Esophagus squamous epithelium (tissue), 5 donors: ENCODE data around the gene ARHGAP26. TPM values are rescaled to one million over a fixed set of nuclear protein-coding genes. Genes with fewer than 3 reads are reported as not detected.

Experiments
- DNase-seq: peaks from one replicate; lab custom pipeline; 2025; lab: John Stamatoyannopoulos, UW
- H3K27ac ChIP-seq, 4 donors: fragments of 200-600 bp; sonication (generic); one replicate each; pipeline ENCODE4 v1.5.1; 2016 to 2019; ENCODE audit warnings: mild to moderate bottlenecking in 1 of 4
- H3K27me3 ChIP-seq, 4 donors: fragments of 200-600 bp; sonication (generic); 1 replicate in 3 of 4; 2 replicates in 1 of 4; pipeline versions ENCODE4 v1.5.1 to v1.6.0; 2017 to 2021; ENCODE audit warnings: antibody characterized with exemption in 1 of 4
- H3K36me3 ChIP-seq, 3 donors: fragments of 200-600 bp; sonication (generic); one replicate each; pipeline ENCODE4 v1.5.1; 2016 to 2019
- H3K4me1 ChIP-seq, 3 donors: fragments of 200-600 bp; sonication (generic); one replicate each; pipeline ENCODE4 v1.5.1; 2017 to 2019
- H3K4me3 ChIP-seq, 4 donors: fragments of 200-600 bp; sonication (generic); 1 replicate in 3 of 4; 2 replicates in 1 of 4; pipeline ENCODE4 v1.5.1; 2016 to 2019; ENCODE audit warnings: mild to moderate bottlenecking in 2 of 4, moderate library complexity in 1 of 4
- H3K9me3 ChIP-seq, 3 donors: fragments of 200-600 bp; sonication (generic); one replicate each; pipeline ENCODE4 v1.5.1; 2016 to 2019
- CTCF ChIP-seq, 6 experiments: fragments of 450-650 bp in 4 of 6; fragments of 200-600 bp in 2 of 6; sonication (generic) in 2 of 6; IDR thresholded peaks; one replicate each; pipeline ENCODE4 v1.5.1; 2016 to 2019; ENCODE audit warnings: antibody characterized with exemption in 6 of 6, mild to moderate bottlenecking in 4 of 6, moderate library complexity in 4 of 6
- POLR2A ChIP-seq, 4 donors: fragments of 450-650 bp; IDR thresholded peaks; one replicate each; pipeline ENCODE4 v1.6.1; 2017; ENCODE audit warnings: antibody characterized with exemption in 4 of 4, mild to moderate bottlenecking in 4 of 4, moderate library complexity in 3 of 4
- WGBS, 2 donors: methylation state at CpG; one replicate each; pipeline ENCODE4 v1.1.5; 2018; 5-methylcytosine and 5-hydroxymethylcytosine counted together
- intact Hi-C: fragments of 100-400 bp; cut with DNase I; formaldehyde crosslinking; loops from one replicate; pipeline ENCODE4 v1.15.0; 2022
- total RNA-seq, 4 donors: library from RNA; depleted of rRNA; stranded (reverse); fragments of >200 nt; gene quantifications; one replicate each; pipeline ENCODE4 v1.1.0, GENCODE V29; 2016
- donor health status: DM: yes; HTN: yes; CAD: no.

The ARHGAP26 gene
- total RNA-seq, 4 donors from 2014 or later: 4.4 to 18.7 (median 15.4) TPM

GRCh38 chr5:142849466-142849865, 79.3 kb downstream of the ARHGAP26 start:
- H3K4me3 ChIP-seq: no peak overlapping the region
- peaks cover 7 to 46% (median 24%) of the 10 kb centered on the region in 3 donors for H3K4me1 ChIP-seq
- intact Hi-C loops: no loop called here
- no peaks in the 10 kb centered on the region for H3K27me3 ChIP-seq
- no peaks in the 10 kb centered on the region for H3K9me3 ChIP-seq
- no peak overlapping the region for H3K27ac ChIP-seq
- no peak for DNase-seq
- H3K36me3 ChIP-seq: no peaks in the 10 kb centered on the region
- 85 to 92% methylated on average over 3 of the region's 3 CpGs for WGBS, 2 donors
- TF ChIP-seq POLR2A (IDR thresholded peaks at IDR 0.05): no peak
- TF ChIP-seq CTCF (IDR thresholded peaks at IDR 0.05): no peak

GRCh38 chr5:142849880-142850279, 79.7 kb downstream of the ARHGAP26 start:
- TF ChIP-seq POLR2A (IDR thresholded peaks at IDR 0.05) (no peak), CTCF (IDR thresholded peaks at IDR 0.05) (no peak)
- WGBS, 2 donors: 80 to 87% methylated on average over 3 of the region's 3 CpGs
- Histone ChIP-seq H3K36me3 (no peaks in the 10 kb centered on the region), H3K9me3 (no peaks in the 10 kb centered on the region), H3K27me3 (no peaks in the 10 kb centered on the region), H3K27ac (no peak overlapping the region), H3K4me1 (peaks cover 7 to 42% (median 22%) of the 10 kb centered on the region in 3 donors), H3K4me3 (no peak overlapping the region)
- intact Hi-C loops: no loop called here
- no peak for DNase-seq

- no peak overlapping the region for H3K27ac ChIP-seq
- TF ChIP-seq CTCF (IDR thresholded peaks at IDR 0.05): no peak
Observed at GRCh38 chr5:142851731-142852130, 81.6 kb downstream of the ARHGAP26 start.

GRCh38 chr5:142852416-142853198, 82.4 kb downstream of the ARHGAP26 start:
- no peak for DNase-seq
- WGBS, 2 donors: 79 to 85% methylated on average over 5 to 8 of the region's 8 CpGs
- Histone ChIP-seq H3K4me3 (no peak overlapping the region), H3K36me3 (no peaks in the 10 kb centered on the region), H3K27ac (no peak overlapping the region), H3K4me1 (peaks cover 0 to 25% (median 8%) of the 10 kb centered on the region in 3 donors), H3K27me3 (no peaks in the 10 kb centered on the region), H3K9me3 (no peaks in the 10 kb centered on the region)
- TF ChIP-seq POLR2A (IDR thresholded peaks at IDR 0.05): no peak
- intact Hi-C loops: no loop called here

More at GRCh38 chr5:142851731-142852130, 81.6 kb downstream of the ARHGAP26 start:
- intact Hi-C loops: no loop called here
- Histone ChIP-seq H3K36me3 (no peaks in the 10 kb centered on the region), H3K4me1 (peaks cover 0 to 25% (median 4%) of the 10 kb centered on the region in 3 donors), H3K9me3 (no peaks in the 10 kb centered on the region), H3K4me3 (no peak overlapping the region), H3K27me3 (no peaks in the 10 kb centered on the region)
- WGBS, 2 donors: 88 to 96% methylated on average over 2 to 4 of the region's 4 CpGs
- no peak for DNase-seq

GRCh38 chr5:142853682-142854081, 83.5 kb downstream of the ARHGAP26 start:
- 77 to 83% methylated on average over 4 of the region's 4 CpGs for WGBS, 2 donors

More at GRCh38 chr5:142853682-142854081, 83.5 kb downstream of the ARHGAP26 start:
- H3K27ac ChIP-seq: no peak overlapping the region
- no peaks in the 10 kb centered on the region for H3K27me3 ChIP-seq
- no peak for DNase-seq
- intact Hi-C loops: no loop called here
- H3K9me3 ChIP-seq: no peaks in the 10 kb centered on the region
- no peak overlapping the region for H3K4me3 ChIP-seq
- H3K36me3 ChIP-seq: no peaks in the 10 kb centered on the region
- no peak for TF ChIP-seq CTCF (IDR thresholded peaks at IDR 0.05)
- no peak for TF ChIP-seq POLR2A (IDR thresholded peaks at IDR 0.05)
- peaks cover 0 to 30% (median 13%) of the 10 kb centered on the region in 3 donors for H3K4me1 ChIP-seq
